AML-193 (cell line): Measurements from ENCODE around the gene EFHD2.
"Not testable (repeated sequence)": the region's sequence is repeated elsewhere in the genome, so short reads cannot be mapped to it uniquely, and the experiment has no call there.

ENCODE experiments used
- DNase-seq, 2 experiments: peaks; one replicate each; lab custom pipeline; 2025; lab: John Stamatoyannopoulos, UW

The EFHD2 gene

GRCh38 chr1:15412175-15412800 lies 2.6 kb downstream of the EFHD2 start:
- no peak for DNase-seq

- no peak for DNase-seq
These were observed 3.2 kb downstream of the EFHD2 start for GRCh38 chr1:15412843-15413242.

GRCh38 chr1:15413563-15414444 lies 4.1 kb downstream of the EFHD2 start:
- no peak for DNase-seq

GRCh38 chr1:15414445-15414983 lies 4.8 kb downstream of the EFHD2 start:
- no peak for DNase-seq

GRCh38 chr1:15417059-15417934 lies 7.6 kb downstream of the EFHD2 start:
- DNase-seq = no peak

- no peak for DNase-seq
These were observed 9.3 kb downstream of the EFHD2 start for GRCh38 chr1:15418806-15419515.

GRCh38 chr1:15420853-15421465 lies 11.3 kb downstream of the EFHD2 start:
- no peak for DNase-seq

- DNase-seq = no peak
These were observed 13.2 kb downstream of the EFHD2 start for GRCh38 chr1:15422871-15423270.

- no peak for DNase-seq
These were observed 13.8 kb downstream of the EFHD2 start for GRCh38 chr1:15423355-15424077.

- DNase-seq = no peak
These were observed 14.5 kb downstream of the EFHD2 start for GRCh38 chr1:15424146-15424667.

GRCh38 chr1:15424981-15425380 lies 15.3 kb downstream of the EFHD2 start:
- no peak for DNase-seq

- no peak for DNase-seq
These were observed 15.8 kb downstream of the EFHD2 start for GRCh38 chr1:15425521-15425920.

GRCh38 chr1:15425958-15426357 lies 16.3 kb downstream of the EFHD2 start:
- DNase-seq = no peak

GRCh38 chr1:15426492-15427279 lies 17.0 kb downstream of the EFHD2 start:
- no peak for DNase-seq

GRCh38 chr1:15427280-15427666 lies 17.6 kb downstream of the EFHD2 start:
- DNase-seq = no peak

GRCh38 chr1:15428252-15428651 lies 18.6 kb downstream of the EFHD2 start:
- not testable (repeated sequence) for DNase-seq

GRCh38 chr1:15428815-15429435 lies 19.2 kb downstream of the EFHD2 start:
- DNase-seq = no peak

GRCh38 chr1:15429701-15430149 lies 20.0 kb downstream of the EFHD2 start:
- no peak for DNase-seq
